K562 (cell line): Measurements from ENCODE around the gene SCAMP5. TPM values are rescaled to one million over a fixed set of nuclear protein-coding genes. Genes with fewer than 3 reads are reported as not detected.

Experiments used
- AFF1 ChIP-seq, 2 experiments: fragments of 450-650 bp; IDR thresholded peaks; 2 replicates each; pipeline ENCODE4 v1.6.1; 2018; ENCODE audit warnings: mild to moderate bottlenecking in 2 of 2, low read depth in 1 of 2; ENCODE audit not compliant: partially characterized antibody in 2 of 2
- ARHGAP35 ChIP-seq: fragments of 450-650 bp; IDR thresholded peaks from 2 replicates; pipeline ENCODE4 v1.6.1; 2018; ENCODE audit not compliant: partially characterized antibody
- ATF6 ChIP-seq: sonication (generic); formaldehyde crosslinking; IDR thresholded peaks from 2 replicates; pipeline ENCODE4 v1.4.0; 2020; ENCODE audit warnings: mild to moderate bottlenecking, missing genetic modification reagents
- CXXC5 ChIP-seq: fragments of 250-450 bp; sonication (Bioruptor Pico); IDR thresholded peaks from 2 replicates; pipeline ENCODE4 v1.8.0; 2022; ENCODE audit warnings: inconsistent platforms, mild to moderate bottlenecking, moderate library complexity
- KDM1A ChIP-seq, 2 experiments: fragments of 450-650 bp; IDR thresholded peaks; 2 replicates each; pipeline ENCODE4 v1.6.1; 2016; ENCODE audit warnings: mild to moderate bottlenecking in 2 of 2
- MAFF ChIP-seq: IDR thresholded peaks from 2 replicates; pipeline ENCODE4 v1.6.1; 2012; ENCODE audit warnings: low read length, improper control_type of control experiment
- MIER1 ChIP-seq: fragments of 450-650 bp; IDR thresholded peaks from 2 replicates; pipeline ENCODE4 v1.6.1; 2016; ENCODE audit warnings: antibody characterized with exemption, mild to moderate bottlenecking, low read depth
- MTA3 ChIP-seq: fragments of 450-650 bp; formaldehyde crosslinking; IDR thresholded peaks from 2 replicates; pipeline ENCODE4 v1.6.1; 2017; ENCODE audit warnings: mild to moderate bottlenecking, borderline replicate concordance
- NCOA6 ChIP-seq: fragments of 450-650 bp; IDR thresholded peaks from 2 replicates; pipeline ENCODE4 v1.6.1; 2017; ENCODE audit warnings: mild to moderate bottlenecking
- RBM25 ChIP-seq: fragments of 200-400 bp; formaldehyde crosslinking; IDR thresholded peaks from 2 replicates; pipeline ENCODE4 v1.6.1; 2018; ENCODE audit warnings: low read length, low read depth, moderate library complexity; ENCODE audit not compliant: severe bottlenecking
- TEAD1 ChIP-seq, 2 experiments: fragments of 450-650 bp in 1 of 2; sonication (generic) in 1 of 2; formaldehyde crosslinking; IDR thresholded peaks; 2 replicates each; pipeline versions ENCODE4 v1.4.0 to v1.8.0; 2020 to 2022; ENCODE audit warnings: mild to moderate bottlenecking in 2 of 2, missing genetic modification reagents in 1 of 2
- THAP12 ChIP-seq: fragments of 250-450 bp; sonication (Bioruptor Pico); IDR thresholded peaks from 2 replicates; pipeline ENCODE4 v1.9.0; 2021; ENCODE audit warnings: mild to moderate bottlenecking, inconsistent platforms
- XRCC5 ChIP-seq: fragments of 200-400 bp; formaldehyde crosslinking; IDR thresholded peaks from 2 replicates; pipeline ENCODE4 v1.6.1; 2017; ENCODE audit warnings: low read depth, mild to moderate bottlenecking, low read length
- ZHX1 ChIP-seq: fragments of 150-350 bp; conservative IDR thresholded peaks from 2 replicates; pipeline ENCODE4 v1.6.1; 2014; ENCODE audit warnings: low read length
- ZNF589 ChIP-seq: fragments of 200-800 bp; sonication (Bioruptor generic); IDR thresholded peaks from 2 replicates; pipeline ENCODE4 v1.6.1; 2016; ENCODE audit warnings: low read depth, missing genetic modification characterization, missing compliant biosample characterization
- polyA plus RNA-seq, 8 experiments: library from polyadenylated mRNA; depleted of rRNA in 4 of 8; stranded (reverse) in 5 of 8; unstranded in 3 of 8; fragments of >200 nt; fragmentation: Nextera tagmentation in 2 of 8; fragmentation: Illumina TruSeq in 1 of 8; extraction: Ambion mirVana in 2 of 8; extraction: Trizol in 1 of 8; gene quantifications; 2 replicates each; pipeline versions ENCODE4 v1.2.1 to v1.2.3, GENCODE V29; 2011 to 2014; ENCODE audit warnings: inconsistent platforms in 1 of 8, missing spikeins in 1 of 8
- total RNA-seq, 7 experiments: library from RNA; depleted of rRNA in 6 of 7; stranded (reverse); fragments of >200 nt in 6 of 7; fragmentation: Illumina TruSeq in 2 of 7; extraction: Trizol in 2 of 7; gene quantifications; 2 replicates each; pipeline versions ENCODE4 v1.2.1 to v1.2.3, GENCODE V29; 2011 to 2021; ENCODE audit warnings: low replicate concordance in 1 of 7

SCAMP5 gene
- total and polyA plus RNA-seq, 9 of the 15 experiments (the other 6 are each of a cell fraction or from before 2014, with no cell fraction given): 0.09 to 0.29 (median 0.19) TPM; not detected in 5

GRCh38 chr15:74995182-74995778 is at the start of gene SCAMP5 (continued):
- peak in 1 of 2 experiments; percentile 89 for TF ChIP-seq AFF1 (IDR thresholded peaks at IDR 0.05; ENCODE audit: low read depth in 1 of 2, partially characterized antibody in 2 of 2)
- 0 out of 2 replicates have a peak, but pooled peaks have one; percentile 50 for TF ChIP-seq NCOA6
- TF ChIP-seq MTA3: no peak
- peak; percentile 86 for TF ChIP-seq RBM25
- TF ChIP-seq MIER1: peak; percentile 96
- TF ChIP-seq TEAD1 (CRISPR knock-in tag; IDR thresholded peaks at IDR 0.05): peak in 1 of 2 experiments; percentile 88; a peak in 1 of 4 replicates
- TF ChIP-seq THAP12 (CRISPR knock-in tag): no peak
- TF ChIP-seq ZNF589 (CRISPR knock-in tag): peak; percentile 75
- TF ChIP-seq MAFF: peak; percentile 50; the same call in 1 of the 2 replicates
- TF ChIP-seq CXXC5 (CRISPR knock-in tag): peak; percentile 84
- 0 out of 2 replicates have a peak, but pooled peaks have one; percentile 39 for TF ChIP-seq XRCC5
- peak; percentile 92 for TF ChIP-seq ZHX1
- TF ChIP-seq KDM1A (IDR thresholded peaks at IDR 0.05): no peak
- peak; percentile 91 for TF ChIP-seq ARHGAP35
- peak; percentile 90; the same call in 1 of the 2 replicates for TF ChIP-seq ATF6 (CRISPR knock-in tag)
